ENCODE results near the gene SPAST.

DNA sequence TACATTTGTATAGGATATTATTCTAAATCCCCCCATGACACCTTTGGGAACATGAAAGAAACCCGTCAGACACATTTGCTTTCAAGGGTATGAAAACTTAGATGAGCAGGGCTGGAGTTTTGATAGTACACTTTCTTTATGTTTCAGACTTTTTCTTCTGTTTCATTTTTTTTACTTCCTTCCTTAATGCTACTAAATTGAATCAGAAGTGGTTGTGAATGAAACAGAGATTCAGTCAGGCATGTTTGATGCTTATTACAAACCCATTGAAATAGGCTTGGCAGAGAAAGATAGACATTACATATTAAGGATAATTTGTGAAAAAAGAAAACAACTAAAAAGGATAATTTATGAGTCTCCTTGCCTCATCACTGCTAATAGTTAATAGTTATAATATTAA is 129.1 kb downstream of the SPAST start:
- TF ChIP-seq GABPA (IDR thresholded peaks at IDR 0.05; ENCODE audit: low read depth) (no peak), SPI1 (IDR thresholded peaks at IDR 0.05; ENCODE audit: borderline replicate concordance, low read depth) (no peak), POLR2AphosphoS5 (IDR thresholded peaks at IDR 0.05; ENCODE audit: low read depth) (no peak)
- TF ChIP-seq, protein P1, sequence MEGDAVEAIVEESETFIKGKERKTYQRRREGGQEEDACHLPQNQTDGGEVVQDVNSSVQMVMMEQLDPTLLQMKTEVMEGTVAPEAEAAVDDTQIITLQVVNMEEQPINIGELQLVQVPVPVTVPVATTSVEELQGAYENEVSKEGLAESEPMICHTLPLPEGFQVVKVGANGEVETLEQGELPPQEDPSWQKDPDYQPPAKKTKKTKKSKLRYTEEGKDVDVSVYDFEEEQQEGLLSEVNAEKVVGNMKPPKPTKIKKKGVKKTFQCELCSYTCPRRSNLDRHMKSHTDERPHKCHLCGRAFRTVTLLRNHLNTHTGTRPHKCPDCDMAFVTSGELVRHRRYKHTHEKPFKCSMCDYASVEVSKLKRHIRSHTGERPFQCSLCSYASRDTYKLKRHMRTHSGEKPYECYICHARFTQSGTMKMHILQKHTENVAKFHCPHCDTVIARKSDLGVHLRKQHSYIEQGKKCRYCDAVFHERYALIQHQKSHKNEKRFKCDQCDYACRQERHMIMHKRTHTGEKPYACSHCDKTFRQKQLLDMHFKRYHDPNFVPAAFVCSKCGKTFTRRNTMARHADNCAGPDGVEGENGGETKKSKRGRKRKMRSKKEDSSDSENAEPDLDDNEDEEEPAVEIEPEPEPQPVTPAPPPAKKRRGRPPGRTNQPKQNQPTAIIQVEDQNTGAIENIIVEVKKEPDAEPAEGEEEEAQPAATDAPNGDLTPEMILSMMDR (IDR thresholded peaks at IDR 0.05; ENCODE audit: insufficient read depth, low read length), result no peak
- TF ChIP-seq, protein P2, sequence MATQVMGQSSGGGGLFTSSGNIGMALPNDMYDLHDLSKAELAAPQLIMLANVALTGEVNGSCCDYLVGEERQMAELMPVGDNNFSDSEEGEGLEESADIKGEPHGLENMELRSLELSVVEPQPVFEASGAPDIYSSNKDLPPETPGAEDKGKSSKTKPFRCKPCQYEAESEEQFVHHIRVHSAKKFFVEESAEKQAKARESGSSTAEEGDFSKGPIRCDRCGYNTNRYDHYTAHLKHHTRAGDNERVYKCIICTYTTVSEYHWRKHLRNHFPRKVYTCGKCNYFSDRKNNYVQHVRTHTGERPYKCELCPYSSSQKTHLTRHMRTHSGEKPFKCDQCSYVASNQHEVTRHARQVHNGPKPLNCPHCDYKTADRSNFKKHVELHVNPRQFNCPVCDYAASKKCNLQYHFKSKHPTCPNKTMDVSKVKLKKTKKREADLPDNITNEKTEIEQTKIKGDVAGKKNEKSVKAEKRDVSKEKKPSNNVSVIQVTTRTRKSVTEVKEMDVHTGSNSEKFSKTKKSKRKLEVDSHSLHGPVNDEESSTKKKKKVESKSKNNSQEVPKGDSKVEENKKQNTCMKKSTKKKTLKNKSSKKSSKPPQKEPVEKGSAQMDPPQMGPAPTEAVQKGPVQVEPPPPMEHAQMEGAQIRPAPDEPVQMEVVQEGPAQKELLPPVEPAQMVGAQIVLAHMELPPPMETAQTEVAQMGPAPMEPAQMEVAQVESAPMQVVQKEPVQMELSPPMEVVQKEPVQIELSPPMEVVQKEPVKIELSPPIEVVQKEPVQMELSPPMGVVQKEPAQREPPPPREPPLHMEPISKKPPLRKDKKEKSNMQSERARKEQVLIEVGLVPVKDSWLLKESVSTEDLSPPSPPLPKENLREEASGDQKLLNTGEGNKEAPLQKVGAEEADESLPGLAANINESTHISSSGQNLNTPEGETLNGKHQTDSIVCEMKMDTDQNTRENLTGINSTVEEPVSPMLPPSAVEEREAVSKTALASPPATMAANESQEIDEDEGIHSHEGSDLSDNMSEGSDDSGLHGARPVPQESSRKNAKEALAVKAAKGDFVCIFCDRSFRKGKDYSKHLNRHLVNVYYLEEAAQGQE (IDR thresholded peaks at IDR 0.05; ENCODE audit: insufficient replicate concordance, low read depth), result no peak

Data from HL-60 (cell line).